ENCODE measurements around the gene DTX3. TPM values are rescaled to one million over a fixed set of nuclear protein-coding genes. Genes with fewer than 3 reads are reported as not detected.

The DTX3 gene
- total and polyA plus RNA-seq, 7 donors, result 1.2 to 68.4 (median 42.9) TPM

DNA sequence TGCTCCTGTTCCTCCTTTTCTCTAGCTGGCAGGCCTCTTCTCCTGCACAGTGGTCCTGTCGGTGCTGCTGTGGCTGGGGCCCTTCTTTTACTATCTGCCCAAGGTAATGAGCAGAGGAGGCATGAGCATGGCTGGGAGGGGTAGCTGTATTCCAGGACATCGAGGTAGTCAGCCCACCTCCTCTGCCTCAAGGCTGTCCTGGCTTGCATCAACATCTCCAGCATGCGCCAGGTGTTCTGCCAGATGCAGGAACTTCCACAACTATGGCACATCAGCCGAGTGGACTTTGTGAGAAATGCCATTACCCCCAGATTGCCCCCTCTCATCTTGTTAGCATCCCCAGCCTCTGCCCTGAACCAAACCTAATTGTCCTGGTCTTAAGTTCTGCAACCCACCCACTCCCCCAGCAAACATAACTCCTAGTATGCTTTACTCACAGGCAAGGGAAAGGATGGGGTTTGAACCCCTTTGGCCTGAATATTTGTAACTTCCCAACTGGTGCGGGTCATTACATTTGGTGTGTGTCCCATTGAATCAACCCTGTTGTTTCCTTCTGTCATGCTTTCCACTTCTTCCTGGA, 19.3 kb downstream of the DTX3 start:
- TF ChIP-seq POLR2AphosphoS5 (IDR thresholded peaks at IDR 0.05) (no peak), POLR2A (IDR thresholded peaks at IDR 0.05) (no peak), EP300 (IDR thresholded peaks at IDR 0.05) (no peak)
- TF ChIP-seq, protein P1, sequence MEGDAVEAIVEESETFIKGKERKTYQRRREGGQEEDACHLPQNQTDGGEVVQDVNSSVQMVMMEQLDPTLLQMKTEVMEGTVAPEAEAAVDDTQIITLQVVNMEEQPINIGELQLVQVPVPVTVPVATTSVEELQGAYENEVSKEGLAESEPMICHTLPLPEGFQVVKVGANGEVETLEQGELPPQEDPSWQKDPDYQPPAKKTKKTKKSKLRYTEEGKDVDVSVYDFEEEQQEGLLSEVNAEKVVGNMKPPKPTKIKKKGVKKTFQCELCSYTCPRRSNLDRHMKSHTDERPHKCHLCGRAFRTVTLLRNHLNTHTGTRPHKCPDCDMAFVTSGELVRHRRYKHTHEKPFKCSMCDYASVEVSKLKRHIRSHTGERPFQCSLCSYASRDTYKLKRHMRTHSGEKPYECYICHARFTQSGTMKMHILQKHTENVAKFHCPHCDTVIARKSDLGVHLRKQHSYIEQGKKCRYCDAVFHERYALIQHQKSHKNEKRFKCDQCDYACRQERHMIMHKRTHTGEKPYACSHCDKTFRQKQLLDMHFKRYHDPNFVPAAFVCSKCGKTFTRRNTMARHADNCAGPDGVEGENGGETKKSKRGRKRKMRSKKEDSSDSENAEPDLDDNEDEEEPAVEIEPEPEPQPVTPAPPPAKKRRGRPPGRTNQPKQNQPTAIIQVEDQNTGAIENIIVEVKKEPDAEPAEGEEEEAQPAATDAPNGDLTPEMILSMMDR (IDR thresholded peaks at IDR 0.05), result no peak
- Histone ChIP-seq H3K4me1 (peaks cover 0 to 25% (median 21%) of the 10 kb centered on the region in 4 donors), H3K27ac (no peak overlapping the region), H3K27me3 (peaks cover 0 to 81% (median 11%) of the 10 kb centered on the region in 3 donors), H3K4me3 (no peak overlapping the region), H3K9me3 (no peaks in the 10 kb centered on the region), H3K36me3 (peaks cover 0 to 22% (median 4%) of the 10 kb centered on the region in 4 donors)
- WGBS, 2 donors, result 47 to 63% methylated on average over 5 of the region's 5 CpGs
- intact Hi-C loops (cut with DNase I), result loop anchor here (5.0 kb wide), 1 partner anchor 68 kb away; the partner anchor contains the start of gene OS9
- peak; percentile 35 for DNase-seq

DNA sequence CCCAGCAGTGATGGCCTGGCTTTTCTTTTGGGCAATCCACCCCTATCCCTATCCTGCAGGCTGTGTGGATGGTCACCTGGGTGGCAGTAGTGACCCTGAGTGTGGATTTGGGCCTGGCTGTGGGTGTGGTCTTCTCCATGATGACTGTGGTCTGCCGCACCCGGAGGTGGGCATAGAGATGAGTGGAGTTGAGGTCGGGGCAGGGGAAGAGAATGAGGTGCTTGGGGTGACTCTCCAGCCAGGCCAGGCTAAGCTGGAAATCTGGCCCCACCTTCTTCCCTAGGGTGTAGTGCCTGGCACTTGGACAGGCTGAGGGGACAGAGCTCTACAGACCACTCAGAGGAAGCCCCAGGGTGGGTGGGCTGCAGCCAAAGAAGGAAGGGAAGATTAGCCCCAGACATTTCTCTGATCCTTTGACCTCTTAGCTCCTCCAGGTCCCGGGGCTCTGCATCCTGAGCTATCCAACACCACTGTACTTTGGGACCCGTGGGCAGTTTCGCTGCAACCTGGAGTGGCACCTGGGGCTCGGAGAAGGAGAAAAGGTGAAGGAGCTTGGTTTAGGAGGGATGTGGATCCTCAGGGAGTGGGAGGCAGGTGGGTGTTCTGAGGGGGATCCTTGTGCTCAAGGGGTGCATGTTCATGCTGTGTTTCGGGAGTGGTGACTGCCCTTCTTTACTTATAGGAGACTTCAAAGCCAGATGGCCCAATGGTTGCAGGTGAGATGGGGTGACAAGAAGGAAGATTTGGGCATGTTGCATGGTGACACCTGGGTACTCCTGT, 20.0 kb downstream of the DTX3 start:
- WGBS, 2 donors, result 61 to 84% methylated on average over 8 of the region's 8 CpGs
- H3K36me3 ChIP-seq, result peaks cover 0 to 22% (median 4%) of the 10 kb centered on the region in 4 donors
- no peak overlapping the region for H3K27ac ChIP-seq
- intact Hi-C loops (cut with DNase I), result loop anchor here (5.0 kb wide), 1 partner anchor 68 kb away; the partner anchor contains the start of gene OS9
- peak; percentile 34 for DNase-seq
- TF ChIP-seq POLR2AphosphoS5 (IDR thresholded peaks at IDR 0.05), result no peak
- TF ChIP-seq EP300 (IDR thresholded peaks at IDR 0.05), result no peak
- TF ChIP-seq, protein P1 (IDR thresholded peaks at IDR 0.05), result no peak
- no peak for TF ChIP-seq POLR2A (IDR thresholded peaks at IDR 0.05)
- no peak overlapping the region for H3K4me3 ChIP-seq
- H3K9me3 ChIP-seq, result no peaks in the 10 kb centered on the region
- H3K4me1 ChIP-seq, result peaks cover 0 to 25% (median 21%) of the 10 kb centered on the region in 4 donors
- peaks cover 0 to 83% (median 11%) of the 10 kb centered on the region in 3 donors for H3K27me3 ChIP-seq

DNA sequence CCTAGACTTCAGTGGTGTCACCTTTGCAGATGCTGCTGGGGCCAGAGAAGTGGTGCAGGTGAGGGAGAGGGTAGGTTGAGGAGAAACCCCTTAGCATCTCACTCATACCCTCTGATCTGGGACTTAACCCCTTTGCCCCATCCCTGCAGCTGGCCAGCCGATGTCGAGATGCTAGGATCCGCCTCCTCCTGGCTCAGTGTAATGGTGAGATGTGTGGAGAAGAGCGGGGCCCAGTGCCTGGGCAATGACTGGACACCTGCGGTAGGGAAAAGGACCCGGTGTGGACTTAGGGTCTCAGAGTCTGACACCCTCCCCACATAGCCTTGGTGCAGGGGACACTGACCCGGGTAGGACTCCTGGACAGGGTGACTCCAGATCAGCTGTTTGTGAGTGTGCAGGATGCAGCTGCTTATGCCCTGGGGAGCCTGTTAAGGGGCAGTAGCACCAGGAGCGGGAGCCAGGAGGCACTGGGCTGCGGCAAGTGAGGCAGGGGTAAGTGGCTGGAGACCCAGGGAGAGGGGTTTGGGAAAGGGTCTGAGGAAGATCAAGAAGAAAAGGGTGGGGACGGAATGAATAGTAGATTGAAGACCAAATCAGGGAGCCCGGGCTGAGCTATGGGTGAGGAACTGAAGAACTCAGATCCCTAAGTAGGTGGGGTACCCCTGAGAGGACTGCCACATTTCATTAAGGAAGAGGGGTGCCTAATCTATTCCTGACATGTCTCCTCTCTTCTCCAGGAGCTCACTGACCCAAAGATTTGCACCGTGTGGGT, 20.8 kb downstream of the DTX3 start:
- peaks cover 0 to 25% (median 21%) of the 10 kb centered on the region in 4 donors for H3K4me1 ChIP-seq
- 67 to 73% methylated on average over 12 of the region's 12 CpGs for WGBS, 2 donors
- H3K36me3 ChIP-seq, result peaks cover 0 to 22% (median 4%) of the 10 kb centered on the region in 4 donors
- peaks cover 0 to 76% (median 11%) of the 10 kb centered on the region in 3 donors for H3K27me3 ChIP-seq
- TF ChIP-seq POLR2AphosphoS5 (IDR thresholded peaks at IDR 0.05), result no peak
- TF ChIP-seq EP300 (IDR thresholded peaks at IDR 0.05), result no peak
- no peak for TF ChIP-seq POLR2A (IDR thresholded peaks at IDR 0.05)
- TF ChIP-seq, protein P1 (IDR thresholded peaks at IDR 0.05), result no peak
- H3K27ac ChIP-seq, result no peak overlapping the region
- no peaks in the 10 kb centered on the region for H3K9me3 ChIP-seq
- peak; percentile 32 for DNase-seq
- intact Hi-C loops (cut with DNase I), result no loop called here
- no peak overlapping the region for H3K4me3 ChIP-seq

DNA sequence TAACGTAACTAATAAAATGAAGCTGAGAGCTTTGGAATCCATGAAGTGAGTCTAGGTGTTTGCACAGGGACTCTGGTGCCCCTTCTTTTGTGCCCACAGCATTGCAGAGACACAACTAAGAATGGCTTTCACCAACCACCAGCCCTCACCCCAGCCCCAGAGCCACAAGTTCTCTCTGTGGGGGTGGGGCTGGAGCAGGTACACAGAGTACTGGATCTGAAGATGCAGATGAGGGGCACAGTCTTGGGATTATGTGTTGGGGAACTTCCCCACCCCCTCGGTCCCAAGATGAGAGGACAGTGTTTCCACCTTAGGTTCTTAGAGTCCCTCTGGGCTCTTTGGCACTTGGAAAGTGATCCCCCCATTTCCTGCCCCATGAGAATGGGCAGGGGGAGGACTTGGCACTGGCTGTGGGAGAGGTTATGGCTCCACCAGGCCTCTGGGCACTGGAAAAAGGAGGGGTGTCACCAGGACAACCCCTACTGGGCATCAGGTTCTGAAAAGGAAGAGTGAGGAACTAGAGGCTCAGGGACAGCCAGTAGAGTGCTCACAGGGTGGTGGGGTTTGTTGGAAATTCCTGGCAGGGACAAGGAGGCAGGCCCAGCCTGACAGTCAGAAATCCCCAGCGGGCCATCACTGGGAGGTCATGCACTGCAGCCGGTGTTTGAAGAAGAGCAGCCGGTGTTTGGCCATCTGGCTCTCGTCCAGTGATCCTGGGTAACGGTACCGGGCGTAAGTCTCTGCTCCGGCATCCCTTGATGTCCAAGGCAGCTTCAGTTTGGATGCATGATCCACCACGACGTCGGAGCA, 21.7 kb downstream of the DTX3 start:
- Histone ChIP-seq H3K9me3 (no peaks in the 10 kb centered on the region), H3K4me3 (no peak overlapping the region), H3K27me3 (peaks cover 0 to 76% (median 16%) of the 10 kb centered on the region in 3 donors), H3K4me1 (peaks cover 0 to 17% (median 15%) of the 10 kb centered on the region in 4 donors), H3K36me3 (peaks cover 0 to 22% (median 4%) of the 10 kb centered on the region in 4 donors), H3K27ac (no peak overlapping the region)
- TF ChIP-seq EP300 (IDR thresholded peaks at IDR 0.05) (no peak), POLR2AphosphoS5 (IDR thresholded peaks at IDR 0.05) (peak in 1 of 4 donors; percentile 5)
- 27 to 40% methylated on average over 13 of the region's 13 CpGs for WGBS, 2 donors
- peak; percentile 67 for DNase-seq
- intact Hi-C loops (cut with DNase I), result no loop called here

Data from sigmoid colon (tissue), 7 donors.